DOHH2 (cell line): ENCODE data around the gene TMEM215.

Experiments used
- H3F3A ChIP-seq: fragments of 200-600 bp; sonication (generic), shearing (Covaris generic); 2 replicates; pipeline ENCODE4 v1.6.0; 2016; ENCODE audit warnings: antibody characterized with exemption, mild to moderate bottlenecking; ENCODE audit not compliant: control insufficient read depth, insufficient read depth
- H3K27ac ChIP-seq: fragments of 200-600 bp; sonication (generic); 2 replicates; pipeline ENCODE4 v1.5.1; 2014; ENCODE audit warnings: low read depth, mild to moderate bottlenecking, low read length, moderate library complexity
- H3K27me3 ChIP-seq: fragments of 200-600 bp; sonication (generic); 2 replicates; pipeline ENCODE4 v1.6.1; 2014; ENCODE audit warnings: mild to moderate bottlenecking, low read length, mixed read lengths; ENCODE audit not compliant: control insufficient read depth
- H3K36me3 ChIP-seq: fragments of 200-600 bp; sonication (generic); 2 replicates; pipeline ENCODE4 v1.6.1; 2014; ENCODE audit warnings: mild to moderate bottlenecking, low read length, moderate library complexity, mixed read lengths; ENCODE audit not compliant: control insufficient read depth
- H3K4me1 ChIP-seq: fragments of 200-600 bp; sonication (generic); 2 replicates; pipeline ENCODE4 v1.6.1; 2014; ENCODE audit warnings: mild to moderate bottlenecking, low read length, mixed read lengths; ENCODE audit not compliant: control insufficient read depth
- H3K4me2 ChIP-seq: fragments of 200-600 bp; sonication (generic); 2 replicates; pipeline ENCODE4 v1.6.0; 2014; ENCODE audit warnings: mild to moderate bottlenecking, low read length, moderate library complexity
- H3K4me3 ChIP-seq: fragments of 200-600 bp; sonication (generic); 2 replicates; pipeline ENCODE4 v1.5.1; 2014; ENCODE audit warnings: mild to moderate bottlenecking, low read length, mixed read lengths
- H3K79me2 ChIP-seq: fragments of 200-600 bp; sonication (generic); 2 replicates; pipeline ENCODE4 v1.6.1; 2014; ENCODE audit warnings: mild to moderate bottlenecking, low read length, mixed read lengths; ENCODE audit not compliant: control insufficient read depth
- H3K9me2 ChIP-seq: fragments of 200-600 bp; sonication (generic); replicated peaks from 2 replicates; pipeline ENCODE4 v1.6.1; 2014; ENCODE audit warnings: mild to moderate bottlenecking, low read length, mixed read lengths; ENCODE audit not compliant: control insufficient read depth
- H3K9me3 ChIP-seq: fragments of 200-600 bp; sonication (generic); 2 replicates; pipeline ENCODE4 v1.6.1; 2014; ENCODE audit warnings: antibody characterized with exemption, low read length, mixed read lengths; ENCODE audit not compliant: control insufficient read depth, insufficient read depth
- H4K20me1 ChIP-seq: fragments of 200-600 bp; sonication (generic); 2 replicates; pipeline ENCODE4 v1.6.0; 2014; ENCODE audit warnings: low read depth, mild to moderate bottlenecking, antibody characterized with exemption, low read length, moderate library complexity; ENCODE audit not compliant: control insufficient read depth, insufficient read depth
- EZH2phosphoT487 ChIP-seq: fragments of 200-600 bp; sonication (generic); IDR thresholded peaks from 2 replicates; pipeline ENCODE4 v1.6.1; 2017; ENCODE audit warnings: borderline replicate concordance, mild to moderate bottlenecking, antibody characterized with exemption, low read length, moderate library complexity, mixed read lengths
- TF ChIP-seq, protein P1 (sequence below): fragments of 200-600 bp; sonication (generic); IDR thresholded peaks from one replicate; pipeline ENCODE4 v1.5.1; 2014; ENCODE audit warnings: antibody characterized with exemption, mild to moderate bottlenecking, low read depth, low read length; ENCODE audit not compliant: poor library complexity, severe bottlenecking

Gene TMEM215

GRCh38 chr9:32755730-32756129, 27.6 kb upstream of the TMEM215 start:
- TF ChIP-seq EZH2phosphoT487 = no peak
- TF ChIP-seq, protein P1, sequence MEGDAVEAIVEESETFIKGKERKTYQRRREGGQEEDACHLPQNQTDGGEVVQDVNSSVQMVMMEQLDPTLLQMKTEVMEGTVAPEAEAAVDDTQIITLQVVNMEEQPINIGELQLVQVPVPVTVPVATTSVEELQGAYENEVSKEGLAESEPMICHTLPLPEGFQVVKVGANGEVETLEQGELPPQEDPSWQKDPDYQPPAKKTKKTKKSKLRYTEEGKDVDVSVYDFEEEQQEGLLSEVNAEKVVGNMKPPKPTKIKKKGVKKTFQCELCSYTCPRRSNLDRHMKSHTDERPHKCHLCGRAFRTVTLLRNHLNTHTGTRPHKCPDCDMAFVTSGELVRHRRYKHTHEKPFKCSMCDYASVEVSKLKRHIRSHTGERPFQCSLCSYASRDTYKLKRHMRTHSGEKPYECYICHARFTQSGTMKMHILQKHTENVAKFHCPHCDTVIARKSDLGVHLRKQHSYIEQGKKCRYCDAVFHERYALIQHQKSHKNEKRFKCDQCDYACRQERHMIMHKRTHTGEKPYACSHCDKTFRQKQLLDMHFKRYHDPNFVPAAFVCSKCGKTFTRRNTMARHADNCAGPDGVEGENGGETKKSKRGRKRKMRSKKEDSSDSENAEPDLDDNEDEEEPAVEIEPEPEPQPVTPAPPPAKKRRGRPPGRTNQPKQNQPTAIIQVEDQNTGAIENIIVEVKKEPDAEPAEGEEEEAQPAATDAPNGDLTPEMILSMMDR = no peak
- no peaks in the 10 kb centered on the region for H3K27me3 ChIP-seq
- H3F3A ChIP-seq = no peaks in the 10 kb centered on the region

DNA sequence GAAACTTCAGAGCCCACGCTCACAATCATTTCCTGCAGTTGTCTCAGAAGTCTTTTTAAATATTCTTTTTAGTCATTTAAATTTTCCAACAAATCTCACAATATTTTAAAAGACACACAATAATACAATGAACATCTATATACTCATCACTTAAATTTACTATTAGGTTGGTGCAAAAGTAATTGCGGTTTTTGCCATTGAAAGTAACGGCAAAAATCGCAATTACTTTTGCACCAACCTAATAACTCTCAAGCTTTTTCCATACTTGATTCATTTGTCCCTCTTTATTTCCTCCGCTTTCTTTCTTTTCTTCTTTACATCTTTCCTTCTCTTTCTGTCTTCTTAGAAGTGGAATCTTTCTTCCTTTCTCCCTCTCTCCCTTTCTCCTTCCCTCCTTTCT, 19.2 kb upstream of the TMEM215 start:
- Histone ChIP-seq H3K79me2 (no peaks in the 10 kb centered on the region), H3K9me3 (no peaks in the 10 kb centered on the region), H3K4me3 (no peak overlapping the region), H4K20me1 (no peaks in the 10 kb centered on the region), H3K9me2 (no peaks in the 10 kb centered on the region), H3F3A (no peaks in the 10 kb centered on the region), H3K36me3 (no peaks in the 10 kb centered on the region), H3K27me3 (peaks cover 3% of the 10 kb centered on the region; the same call in 1 of the 2 replicates), H3K4me1 (no peaks in the 10 kb centered on the region), H3K4me2 (no peak overlapping the region), H3K27ac (no peak overlapping the region)
- TF ChIP-seq, protein P1 = no peak
- TF ChIP-seq EZH2phosphoT487 = no peak

More at GRCh38 chr9:32755730-32756129, 27.6 kb upstream of the TMEM215 start:
- Histone ChIP-seq H3K9me3 (no peaks in the 10 kb centered on the region; the same call in 1 of the 2 replicates), H3K27ac (no peak overlapping the region), H3K4me2 (no peak overlapping the region), H3K36me3 (no peaks in the 10 kb centered on the region), H3K4me3 (no peak overlapping the region), H3K4me1 (no peaks in the 10 kb centered on the region), H3K9me2 (no peaks in the 10 kb centered on the region), H3K79me2 (no peaks in the 10 kb centered on the region), H4K20me1 (no peaks in the 10 kb centered on the region)

- Histone ChIP-seq H3K4me1 (no peaks in the 10 kb centered on the region), H3K27ac (no peak overlapping the region), H3K79me2 (no peaks in the 10 kb centered on the region), H3K9me3 (no peaks in the 10 kb centered on the region), H3K27me3 (no peaks in the 10 kb centered on the region), H3K4me2 (no peak overlapping the region), H3K9me2 (no peaks in the 10 kb centered on the region), H4K20me1 (no peaks in the 10 kb centered on the region), H3F3A (no peaks in the 10 kb centered on the region), H3K36me3 (no peaks in the 10 kb centered on the region), H3K4me3 (no peak overlapping the region)
- no peak for TF ChIP-seq EZH2phosphoT487
- TF ChIP-seq, protein P1 = no peak
Observed at GRCh38 chr9:32775283-32775682, 8.1 kb upstream of the TMEM215 start.

DNA sequence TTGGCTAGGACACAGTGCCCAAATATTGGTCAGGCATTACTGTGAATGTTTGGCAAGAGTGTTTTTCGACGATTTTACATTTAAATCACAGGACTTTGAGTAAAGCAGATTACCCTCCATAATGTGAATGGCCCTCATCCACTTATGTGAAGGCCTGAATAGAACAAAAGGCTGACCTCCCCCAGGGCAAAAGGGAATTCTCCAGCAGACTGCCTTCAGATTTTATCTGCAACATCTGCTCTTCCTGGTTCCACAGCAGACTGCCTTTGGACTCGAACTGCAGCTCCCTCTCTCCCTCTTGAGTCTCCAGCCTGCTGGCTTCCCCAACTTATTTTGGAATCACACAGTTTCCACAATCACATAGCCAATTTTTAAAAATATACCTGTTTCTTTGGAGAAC, 7.1 kb upstream of the TMEM215 start:
- no peaks in the 10 kb centered on the region for H3K9me3 ChIP-seq
- TF ChIP-seq, protein P1 = no peak
- TF ChIP-seq EZH2phosphoT487 = no peak
- no peaks in the 10 kb centered on the region for H3K79me2 ChIP-seq
- H3K27ac ChIP-seq = no peak overlapping the region
- H3F3A ChIP-seq = no peaks in the 10 kb centered on the region
- H3K4me3 ChIP-seq = no peak overlapping the region
- H4K20me1 ChIP-seq = no peaks in the 10 kb centered on the region
- H3K9me2 ChIP-seq = no peaks in the 10 kb centered on the region
- H3K36me3 ChIP-seq = no peaks in the 10 kb centered on the region
- H3K4me2 ChIP-seq = no peak overlapping the region
- no peaks in the 10 kb centered on the region for H3K4me1 ChIP-seq
- H3K27me3 ChIP-seq = no peaks in the 10 kb centered on the region
